Activated naive CD8-positive, alpha-beta T cell treated with anti-CD3 and anti-CD28 coated beads, Interleukin-2, amount 50 U/mL, for 24 hours (primary cell): ENCODE results near the gene ANO4.
"Not testable (repeated sequence)": the region's sequence is repeated elsewhere in the genome, so short reads cannot be mapped to it uniquely, and the experiment has no call there.

Experiments used
- ATAC-seq: fragments of 150-1000 bp; cut with Tn5 transposase; one replicate; pipeline ENCODE4 v1.10.0; 2021
- DNase-seq: peaks from one replicate; pipeline ENCODE4 v3.0.0; 2021
- H3K27ac Mint-ChIP-seq: one replicate; pipeline ENCODE4 v1.8.0; 2021; ENCODE audit warnings: mild to moderate bottlenecking, mixed read lengths
- H3K27me3 Mint-ChIP-seq: one replicate; pipeline ENCODE4 v1.8.0; 2021; ENCODE audit warnings: mixed read lengths
- H3K36me3 Mint-ChIP-seq: one replicate; pipeline ENCODE4 v1.8.0; 2021; ENCODE audit warnings: low read depth, mixed read lengths
- H3K4me1 Mint-ChIP-seq: one replicate; pipeline ENCODE4 v1.8.0; 2021; ENCODE audit warnings: mixed read lengths
- H3K4me3 Mint-ChIP-seq: one replicate; pipeline ENCODE4 v1.8.0; 2021; ENCODE audit warnings: mild to moderate bottlenecking, moderate library complexity, mixed read lengths
- H3K9me3 Mint-ChIP-seq: one replicate; pipeline ENCODE4 v1.8.0; 2021; ENCODE audit warnings: mixed read lengths

ANO4 gene

GRCh38 chr12:100963381-100963780, 168.8 kb downstream of the ANO4 start:
- Mint-ChIP-seq H3K36me3 (no peaks in the 10 kb centered on the region), H3K9me3 (peaks cover 4% of the 10 kb centered on the region), H3K4me3 (no peak overlapping the region), H3K27ac (no peak overlapping the region), H3K4me1 (no peaks in the 10 kb centered on the region), H3K27me3 (peaks cover 3% of the 10 kb centered on the region)
- no peak for DNase-seq
- ATAC-seq = no peak

GRCh38 chr12:100964028-100964427, 169.5 kb downstream of the ANO4 start:
- Mint-ChIP-seq H3K27ac (no peak overlapping the region), H3K27me3 (peaks cover 3% of the 10 kb centered on the region), H3K36me3 (no peaks in the 10 kb centered on the region), H3K4me3 (no peak overlapping the region), H3K4me1 (no peaks in the 10 kb centered on the region), H3K9me3 (peaks cover 4% of the 10 kb centered on the region)
- ATAC-seq (no peak), DNase-seq (no peak)

- Mint-ChIP-seq H3K9me3 (no peaks in the 10 kb centered on the region), H3K27ac (no peak overlapping the region), H3K4me1 (no peaks in the 10 kb centered on the region), H3K4me3 (no peak overlapping the region), H3K36me3 (no peaks in the 10 kb centered on the region), H3K27me3 (no peaks in the 10 kb centered on the region)
- DNase-seq = no peak
- ATAC-seq = no peak
Observed at GRCh38 chr12:100967189-100967588, 172.6 kb downstream of the ANO4 start.

- Mint-ChIP-seq H3K36me3 (no peaks in the 10 kb centered on the region), H3K4me3 (no peak overlapping the region), H3K27ac (no peak overlapping the region), H3K9me3 (no peaks in the 10 kb centered on the region), H3K4me1 (no peaks in the 10 kb centered on the region), H3K27me3 (no peaks in the 10 kb centered on the region)
- DNase-seq (no peak), ATAC-seq (no peak)
Observed at GRCh38 chr12:100970894-100971293, 176.3 kb downstream of the ANO4 start.

GRCh38 chr12:100972121-100972520, 177.5 kb downstream of the ANO4 start:
- Mint-ChIP-seq H3K36me3 (no peaks in the 10 kb centered on the region), H3K27me3 (no peaks in the 10 kb centered on the region), H3K9me3 (no peaks in the 10 kb centered on the region), H3K27ac (no peak overlapping the region), H3K4me1 (no peaks in the 10 kb centered on the region), H3K4me3 (no peak overlapping the region)
- ATAC-seq (no peak), DNase-seq (no peak)

- no peaks in the 10 kb centered on the region for H3K36me3 Mint-ChIP-seq
Observed at GRCh38 chr12:100974341-100974740, 179.8 kb downstream of the ANO4 start.

GRCh38 chr12:100974747-100975146, 180.2 kb downstream of the ANO4 start:
- Mint-ChIP-seq H3K27ac (no peak overlapping the region), H3K27me3 (no peaks in the 10 kb centered on the region), H3K4me3 (no peak overlapping the region), H3K4me1 (no peaks in the 10 kb centered on the region), H3K36me3 (no peaks in the 10 kb centered on the region), H3K9me3 (peaks cover 4% of the 10 kb centered on the region)
- DNase-seq (no peak), ATAC-seq (no peak)

More at GRCh38 chr12:100974341-100974740, 179.8 kb downstream of the ANO4 start:
- Mint-ChIP-seq H3K27me3 (no peaks in the 10 kb centered on the region), H3K4me1 (no peaks in the 10 kb centered on the region), H3K4me3 (no peak overlapping the region), H3K9me3 (peaks cover 2% of the 10 kb centered on the region), H3K27ac (no peak overlapping the region)
- ATAC-seq (no peak), DNase-seq (no peak)

- no peak for ATAC-seq
- no peaks in the 10 kb centered on the region for H3K4me1 Mint-ChIP-seq
- peaks cover 4% of the 10 kb centered on the region for H3K9me3 Mint-ChIP-seq
- no peak overlapping the region for H3K4me3 Mint-ChIP-seq
- no peak overlapping the region for H3K27ac Mint-ChIP-seq
- H3K27me3 Mint-ChIP-seq = no peaks in the 10 kb centered on the region
- no peaks in the 10 kb centered on the region for H3K36me3 Mint-ChIP-seq
- DNase-seq = no peak
Observed at GRCh38 chr12:100976735-100977134, 182.2 kb downstream of the ANO4 start.

- no peaks in the 10 kb centered on the region for H3K36me3 Mint-ChIP-seq
- no peak for ATAC-seq
- peaks cover 4% of the 10 kb centered on the region for H3K9me3 Mint-ChIP-seq
- no peak overlapping the region for H3K27ac Mint-ChIP-seq
- no peak overlapping the region for H3K4me3 Mint-ChIP-seq
- no peak for DNase-seq
- H3K4me1 Mint-ChIP-seq = no peaks in the 10 kb centered on the region
- H3K27me3 Mint-ChIP-seq = peaks cover 2% of the 10 kb centered on the region
Observed at GRCh38 chr12:100980856-100981255, 186.3 kb downstream of the ANO4 start.

- Mint-ChIP-seq H3K4me1 (no peaks in the 10 kb centered on the region), H3K36me3 (no peaks in the 10 kb centered on the region), H3K27me3 (peaks cover 2% of the 10 kb centered on the region), H3K9me3 (peaks cover 4% of the 10 kb centered on the region), H3K27ac (no peak overlapping the region), H3K4me3 (no peak overlapping the region)
- DNase-seq (no peak), ATAC-seq (no peak)
Observed at GRCh38 chr12:100982511-100983183, 188.1 kb downstream of the ANO4 start.

- peaks cover 4% of the 10 kb centered on the region for H3K27me3 Mint-ChIP-seq
- no peaks in the 10 kb centered on the region for H3K9me3 Mint-ChIP-seq
- H3K4me3 Mint-ChIP-seq = no peak overlapping the region
- no peaks in the 10 kb centered on the region for H3K36me3 Mint-ChIP-seq
- H3K4me1 Mint-ChIP-seq = no peaks in the 10 kb centered on the region
- DNase-seq (no peak), ATAC-seq (no peak)
- H3K27ac Mint-ChIP-seq = no peak overlapping the region
Observed at GRCh38 chr12:100984796-100985195, 190.2 kb downstream of the ANO4 start.

- no peaks in the 10 kb centered on the region for H3K36me3 Mint-ChIP-seq
- no peak overlapping the region for H3K4me3 Mint-ChIP-seq
- no peaks in the 10 kb centered on the region for H3K4me1 Mint-ChIP-seq
- H3K27ac Mint-ChIP-seq = no peak overlapping the region
- peaks cover 4% of the 10 kb centered on the region for H3K27me3 Mint-ChIP-seq
- DNase-seq = no peak
- no peak for ATAC-seq
- no peaks in the 10 kb centered on the region for H3K9me3 Mint-ChIP-seq
Observed at GRCh38 chr12:100986595-100987547, 192.3 kb downstream of the ANO4 start.

- H3K4me3 Mint-ChIP-seq = no peak overlapping the region
- no peaks in the 10 kb centered on the region for H3K4me1 Mint-ChIP-seq
- no peak overlapping the region for H3K27ac Mint-ChIP-seq
- no peak for DNase-seq
- H3K36me3 Mint-ChIP-seq = no peaks in the 10 kb centered on the region
- no peaks in the 10 kb centered on the region for H3K9me3 Mint-ChIP-seq
- peaks cover 4% of the 10 kb centered on the region for H3K27me3 Mint-ChIP-seq
- peak; percentile 28 for ATAC-seq
Observed at GRCh38 chr12:100987552-100988521, 193.3 kb downstream of the ANO4 start.

GRCh38 chr12:100989509-100989908, 194.9 kb downstream of the ANO4 start:
- not testable (repeated sequence) for ATAC-seq, DNase-seq, H3K4me3 Mint-ChIP-seq, H3K4me1 Mint-ChIP-seq, H3K36me3 Mint-ChIP-seq, H3K9me3 Mint-ChIP-seq, H3K27ac Mint-ChIP-seq, H3K27me3 Mint-ChIP-seq
